Retinal pigment epithelial cell (primary cell): ENCODE results near the gene COL20A1.

Source experiments
- DNase-seq: peaks from one replicate; pipeline ENCODE4 v3.0.0-alpha.2; 2010; ENCODE audit warnings: low read depth
- H3K4me3 ChIP-seq: 2 replicates; pipeline ENCODE4 v1.5.1; 2011; ENCODE audit warnings: mild to moderate bottlenecking, low read length, control low read depth, moderate library complexity
- TF ChIP-seq, protein P1 (sequence below): conservative IDR thresholded peaks from 2 replicates; pipeline ENCODE4 v1.5.1; 2011; ENCODE audit warnings: low read depth, low read length, control low read depth, inconsistent platforms

The COL20A1 gene

DNA sequence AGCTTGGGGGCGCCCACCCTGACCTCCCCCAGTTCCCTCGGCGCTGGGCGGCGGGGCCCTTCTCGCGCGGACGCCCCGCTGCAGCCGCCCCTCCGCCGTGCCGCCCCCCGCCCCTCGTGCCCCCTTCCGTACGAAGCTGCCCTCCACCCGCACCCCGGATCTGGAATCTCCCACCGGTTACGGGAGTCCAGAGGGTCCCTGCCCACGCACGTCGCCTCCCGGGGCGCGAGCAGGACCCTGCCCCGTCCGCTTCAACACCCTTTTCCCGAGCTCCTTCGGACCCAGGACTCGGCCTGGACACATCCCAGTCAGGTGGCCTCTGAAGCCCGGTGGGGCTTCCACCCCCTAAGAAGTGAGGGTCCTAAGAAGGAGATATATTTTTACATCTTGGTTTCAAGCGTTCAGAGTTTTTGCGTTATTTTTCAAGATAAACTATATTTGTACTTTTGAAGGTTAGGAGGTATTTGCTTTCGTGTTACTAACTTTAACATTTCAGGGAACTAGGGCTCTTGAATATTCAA lies 19.9 kb upstream of the COL20A1 start:
- no peak for DNase-seq
- TF ChIP-seq, protein P1, sequence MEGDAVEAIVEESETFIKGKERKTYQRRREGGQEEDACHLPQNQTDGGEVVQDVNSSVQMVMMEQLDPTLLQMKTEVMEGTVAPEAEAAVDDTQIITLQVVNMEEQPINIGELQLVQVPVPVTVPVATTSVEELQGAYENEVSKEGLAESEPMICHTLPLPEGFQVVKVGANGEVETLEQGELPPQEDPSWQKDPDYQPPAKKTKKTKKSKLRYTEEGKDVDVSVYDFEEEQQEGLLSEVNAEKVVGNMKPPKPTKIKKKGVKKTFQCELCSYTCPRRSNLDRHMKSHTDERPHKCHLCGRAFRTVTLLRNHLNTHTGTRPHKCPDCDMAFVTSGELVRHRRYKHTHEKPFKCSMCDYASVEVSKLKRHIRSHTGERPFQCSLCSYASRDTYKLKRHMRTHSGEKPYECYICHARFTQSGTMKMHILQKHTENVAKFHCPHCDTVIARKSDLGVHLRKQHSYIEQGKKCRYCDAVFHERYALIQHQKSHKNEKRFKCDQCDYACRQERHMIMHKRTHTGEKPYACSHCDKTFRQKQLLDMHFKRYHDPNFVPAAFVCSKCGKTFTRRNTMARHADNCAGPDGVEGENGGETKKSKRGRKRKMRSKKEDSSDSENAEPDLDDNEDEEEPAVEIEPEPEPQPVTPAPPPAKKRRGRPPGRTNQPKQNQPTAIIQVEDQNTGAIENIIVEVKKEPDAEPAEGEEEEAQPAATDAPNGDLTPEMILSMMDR, result no peak
- peak overlapping the region; percentile 92 for H3K4me3 ChIP-seq

DNA sequence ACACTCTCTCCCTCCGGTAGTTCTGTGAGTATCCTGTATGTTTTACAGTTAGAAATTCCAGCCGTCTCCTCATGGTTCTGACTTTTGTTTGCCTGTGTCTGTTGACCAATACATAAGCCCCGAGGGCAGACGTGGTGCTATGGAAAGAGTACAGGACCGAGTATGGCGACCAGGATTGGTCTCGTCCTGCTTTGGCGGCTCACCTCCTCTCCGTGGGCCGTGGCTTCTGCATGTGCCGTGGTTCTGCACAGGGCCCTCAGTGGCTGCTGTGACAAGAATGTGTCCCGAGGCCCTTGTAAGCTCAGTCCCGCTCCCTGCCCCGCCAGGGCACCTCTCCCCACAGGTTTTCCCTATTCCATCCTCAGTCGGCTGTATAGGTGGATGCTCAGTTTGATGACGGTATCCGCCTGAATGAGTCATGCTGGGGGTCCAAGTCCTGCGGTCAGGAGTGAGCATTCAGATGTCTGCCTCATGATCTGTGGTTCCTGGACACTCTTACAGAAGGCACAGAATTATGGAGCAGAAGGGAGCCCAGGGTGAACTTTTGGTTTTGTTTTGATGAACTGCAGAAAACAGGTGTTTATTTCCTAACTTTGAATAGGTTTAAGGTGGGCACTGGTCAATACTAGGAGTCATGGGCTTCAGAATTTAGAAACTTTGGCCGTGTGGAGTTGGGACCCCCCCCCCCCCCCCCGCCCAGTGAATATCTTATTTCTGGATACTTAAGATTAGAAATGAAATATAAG lies 19.2 kb upstream of the COL20A1 start:
- TF ChIP-seq, protein P1, result no peak
- peak overlapping the region; percentile 92 for H3K4me3 ChIP-seq
- no peak for DNase-seq

- TF ChIP-seq, protein P1, result no peak
- H3K4me3 ChIP-seq, result no peak overlapping the region
Observed at GRCh38 chr20:63274381-63275228, 18.4 kb upstream of the COL20A1 start.

GRCh38 chr20:63275825-63276224 lies 17.2 kb upstream of the COL20A1 start:
- H3K4me3 ChIP-seq, result no peak overlapping the region
- DNase-seq, result no peak
- TF ChIP-seq, protein P1, result no peak

More at GRCh38 chr20:63274381-63275228, 18.4 kb upstream of the COL20A1 start:
- DNase-seq, result no peak

GRCh38 chr20:63276956-63277355 lies 16.0 kb upstream of the COL20A1 start:
- TF ChIP-seq, protein P1, result no peak
- H3K4me3 ChIP-seq, result no peak overlapping the region
- no peak for DNase-seq

DNA sequence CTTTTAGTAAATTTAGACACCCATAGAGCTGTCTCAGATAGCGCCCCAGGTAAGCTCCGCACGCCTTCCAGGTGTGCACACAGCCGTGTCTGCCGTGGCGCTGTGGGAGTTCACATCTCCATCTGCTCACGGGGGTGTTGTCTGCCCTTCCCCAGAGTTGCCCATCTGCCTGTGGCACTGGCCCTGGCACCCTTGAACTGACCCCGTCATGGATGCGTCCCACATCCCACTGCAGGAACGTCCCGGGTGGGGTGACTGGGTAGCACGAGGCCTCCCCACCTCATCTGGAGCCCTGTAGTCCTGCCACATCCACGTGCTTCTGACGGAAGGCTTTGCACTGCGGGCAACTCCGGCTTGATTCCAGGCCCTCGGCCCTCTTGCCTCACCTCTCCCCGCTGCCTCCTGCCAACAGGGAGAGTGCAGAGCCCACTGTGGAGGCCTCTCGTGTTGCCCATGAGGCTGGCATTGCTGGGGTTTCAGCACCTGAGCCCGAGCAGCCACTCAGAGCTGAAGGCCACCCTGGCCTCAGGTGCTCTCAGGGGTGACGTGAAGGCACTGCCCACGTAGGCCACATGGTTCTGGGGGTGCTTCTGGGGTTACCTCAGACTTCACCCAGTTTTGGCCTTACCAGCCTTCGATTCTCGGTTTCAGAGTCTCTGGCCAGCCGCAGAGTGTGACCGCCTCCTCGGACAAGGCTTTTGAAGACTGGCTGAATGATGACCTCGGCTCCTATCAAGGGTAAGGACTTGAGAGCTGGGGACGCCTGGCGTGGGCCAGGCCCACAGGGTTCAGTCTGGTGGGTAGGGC lies 15.3 kb upstream of the COL20A1 start:
- H3K4me3 ChIP-seq, result no peak overlapping the region
- TF ChIP-seq, protein P1, result no peak
- DNase-seq, result no peak
